HS-27A (cell line): ENCODE measurements around the gene CENPH.
A peak's percentile ranks its signal among the peaks of the same experiment; 100 is the strongest.
"Not testable (repeated sequence)": the region's sequence is repeated elsewhere in the genome, so short reads cannot be mapped to it uniquely, and the experiment has no call there.

Experiments
- DNase-seq: peaks from one replicate; pipeline ENCODE4 v3.0.0-alpha.2; 2012; ENCODE audit warnings: low read depth, missing footprints

Gene CENPH

GRCh38 chr5:69209602-69210001 is 20.2 kb downstream of the CENPH start:
- DNase-seq = no peak

GRCh38 chr5:69211200-69211599 is 21.8 kb downstream of the CENPH start:
- DNase-seq = no peak

- no peak for DNase-seq
Observed at GRCh38 chr5:69212022-69212421, 22.6 kb downstream of the CENPH start.

GRCh38 chr5:69213513-69214215 is 24.3 kb downstream of the CENPH start:
- no peak for DNase-seq

GRCh38 chr5:69217151-69217511 is 27.7 kb downstream of the CENPH start:
- DNase-seq = no peak

GRCh38 chr5:69217548-69218526 is 28.5 kb downstream of the CENPH start:
- DNase-seq = peak; percentile 55

GRCh38 chr5:69219939-69220338 is 30.6 kb downstream of the CENPH start:
- DNase-seq = no peak

- not testable (repeated sequence) for DNase-seq
Observed at GRCh38 chr5:69220371-69220770, 31.0 kb downstream of the CENPH start.

- not testable (repeated sequence) for DNase-seq
Observed at GRCh38 chr5:69220833-69221232, 31.4 kb downstream of the CENPH start.

GRCh38 chr5:69224520-69224919 is 35.1 kb downstream of the CENPH start:
- DNase-seq = no peak

GRCh38 chr5:69225860-69226259 is 36.5 kb downstream of the CENPH start:
- no peak for DNase-seq

- no peak for DNase-seq
Observed at GRCh38 chr5:69230181-69230580, 40.8 kb downstream of the CENPH start.

- no peak for DNase-seq
Observed at GRCh38 chr5:69231281-69231680, 41.9 kb downstream of the CENPH start.

GRCh38 chr5:69231851-69232250 is 42.5 kb downstream of the CENPH start:
- no peak for DNase-seq

- DNase-seq = peak; percentile 61
Observed at GRCh38 chr5:69234457-69235268, 45.3 kb downstream of the CENPH start, which contains the start of gene CDK7. CDK7 (plus strand) TSS chr5:69234886; CDS start chr5:69234976, 90 bp downstream.

GRCh38 chr5:69236733-69237132 is 47.4 kb downstream of the CENPH start:
- DNase-seq = not testable (repeated sequence)

- DNase-seq = no peak
Observed at GRCh38 chr5:69237877-69238276, 48.5 kb downstream of the CENPH start.

- DNase-seq = peak; percentile 61
Observed at GRCh38 chr5:69238760-69239251, 49.4 kb downstream of the CENPH start.

- DNase-seq = no peak
Observed at GRCh38 chr5:69242215-69242927, 53.0 kb downstream of the CENPH start.

- DNase-seq = no peak
Observed at GRCh38 chr5:69245031-69245430, 55.6 kb downstream of the CENPH start.

- DNase-seq = no peak
Observed at GRCh38 chr5:69248019-69248418, 58.6 kb downstream of the CENPH start.
